Esophagus muscularis mucosa (tissue), 4 donors: ENCODE data around the gene ABI3BP. TPM values are rescaled to one million over a fixed set of nuclear protein-coding genes. Genes with fewer than 3 reads are reported as not detected.

Experiments used
- DNase-seq: peaks from one replicate; pipeline ENCODE4 v3.0.0-alpha.2; 2017; ENCODE audit errors: extremely low spot score
- H3K27ac ChIP-seq, 4 donors: fragments of 200-600 bp; sonication (generic); replicated peaks in 1 of 4; 1 replicate in 3 of 4; 2 replicates in 1 of 4; pipeline ENCODE4 v1.5.1; 2016 to 2019; ENCODE audit warnings: mild to moderate bottlenecking in 1 of 4
- H3K27me3 ChIP-seq, 4 donors: fragments of 200-600 bp; sonication (generic); one replicate each; pipeline versions ENCODE4 v1.5.1 to v1.6.0; 2016 to 2019
- H3K36me3 ChIP-seq, 4 donors: fragments of 200-600 bp; sonication (generic); one replicate each; pipeline ENCODE4 v1.5.1; 2016 to 2019
- H3K4me1 ChIP-seq, 4 donors: fragments of 200-600 bp; sonication (generic); one replicate each; pipeline ENCODE4 v1.5.1; 2016 to 2019
- H3K4me3 ChIP-seq, 4 donors: fragments of 200-600 bp; sonication (generic); 1 replicate in 2 of 4; 2 replicates in 2 of 4; pipeline ENCODE4 v1.5.1; 2016 to 2019; ENCODE audit warnings: mild to moderate bottlenecking in 4 of 4, moderate library complexity in 1 of 4
- H3K9me3 ChIP-seq, 4 donors: fragments of 200-600 bp; sonication (generic); 1 replicate in 3 of 4; 2 replicates in 1 of 4; pipeline ENCODE4 v1.5.1; 2016 to 2019
- EP300 ChIP-seq: sonication (generic); formaldehyde crosslinking; IDR thresholded peaks from one replicate; pipeline ENCODE4 v1.6.1; 2017; ENCODE audit warnings: antibody characterized with exemption
- POLR2A ChIP-seq: fragments of 450-650 bp; IDR thresholded peaks from one replicate; pipeline ENCODE4 v1.6.1; 2017; ENCODE audit warnings: antibody characterized with exemption, moderate library complexity, mild to moderate bottlenecking, low read depth
- POLR2AphosphoS5 ChIP-seq, 2 donors: sonication (generic); formaldehyde crosslinking; IDR thresholded peaks; one replicate each; pipeline ENCODE4 v1.6.1; 2017; ENCODE audit warnings: antibody characterized with exemption in 2 of 2
- WGBS: methylation state at CpG from one replicate; pipeline ENCODE4 v1.1.5; 2018; 5-methylcytosine and 5-hydroxymethylcytosine counted together
- intact Hi-C: fragments of 100-400 bp; cut with DNase I; formaldehyde crosslinking; loops from one replicate; pipeline ENCODE4 v1.15.1; 2023
- total RNA-seq, 4 donors: library from RNA; depleted of rRNA; stranded (reverse); fragments of >200 nt; gene quantifications; one replicate each; pipeline versions ENCODE4 v1.1.0 to v1.2.1, GENCODE V29; 2016
- TF ChIP-seq, protein P1 (sequence below), 3 experiments: fragments of 200-600 bp in 2 of 3; fragments of 450-650 bp in 1 of 3; sonication (generic) in 2 of 3; IDR thresholded peaks; one replicate each; pipeline ENCODE4 v1.5.1; 2017 to 2019; ENCODE audit warnings: antibody characterized with exemption in 3 of 3, mild to moderate bottlenecking in 2 of 3, moderate library complexity in 1 of 3

The ABI3BP gene
- total RNA-seq, 4 donors from 2014 or later: 25.7 to 67.3 (median 61.5) TPM

DNA sequence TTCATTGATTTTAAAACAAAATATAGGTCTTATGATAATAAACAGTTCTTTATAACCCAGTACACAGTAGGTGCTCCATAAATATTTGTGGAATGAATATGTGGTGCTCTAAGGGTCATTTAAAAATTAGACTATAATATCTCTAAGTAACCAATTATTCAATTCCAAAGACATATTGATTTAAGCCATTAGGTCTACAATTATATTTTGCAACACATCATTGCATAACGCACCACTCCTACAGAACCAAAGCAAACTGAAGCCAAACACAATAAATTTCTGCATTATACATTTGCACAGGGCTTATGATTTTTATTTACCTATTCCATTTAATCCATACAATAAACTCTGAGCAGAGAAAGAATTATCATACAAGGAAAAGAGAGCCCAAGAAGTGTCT is 104.3 kb downstream of the ABI3BP start:
- Histone ChIP-seq H3K36me3 (peaks cover 0 to 6% (median 0%) of the 10 kb centered on the region in 4 donors), H3K27me3 (no peaks in the 10 kb centered on the region), H3K27ac (no peak overlapping the region), H3K9me3 (no peaks in the 10 kb centered on the region), H3K4me3 (no peak overlapping the region), H3K4me1 (peaks cover 0 to 3% (median 0%) of the 10 kb centered on the region in 4 donors)
- 100% methylated on average over 1 of the region's 1 CpG for WGBS
- DNase-seq: no peak
- no peak for TF ChIP-seq POLR2A
- no peak for TF ChIP-seq POLR2AphosphoS5 (IDR thresholded peaks at IDR 0.05)
- TF ChIP-seq, protein P1, sequence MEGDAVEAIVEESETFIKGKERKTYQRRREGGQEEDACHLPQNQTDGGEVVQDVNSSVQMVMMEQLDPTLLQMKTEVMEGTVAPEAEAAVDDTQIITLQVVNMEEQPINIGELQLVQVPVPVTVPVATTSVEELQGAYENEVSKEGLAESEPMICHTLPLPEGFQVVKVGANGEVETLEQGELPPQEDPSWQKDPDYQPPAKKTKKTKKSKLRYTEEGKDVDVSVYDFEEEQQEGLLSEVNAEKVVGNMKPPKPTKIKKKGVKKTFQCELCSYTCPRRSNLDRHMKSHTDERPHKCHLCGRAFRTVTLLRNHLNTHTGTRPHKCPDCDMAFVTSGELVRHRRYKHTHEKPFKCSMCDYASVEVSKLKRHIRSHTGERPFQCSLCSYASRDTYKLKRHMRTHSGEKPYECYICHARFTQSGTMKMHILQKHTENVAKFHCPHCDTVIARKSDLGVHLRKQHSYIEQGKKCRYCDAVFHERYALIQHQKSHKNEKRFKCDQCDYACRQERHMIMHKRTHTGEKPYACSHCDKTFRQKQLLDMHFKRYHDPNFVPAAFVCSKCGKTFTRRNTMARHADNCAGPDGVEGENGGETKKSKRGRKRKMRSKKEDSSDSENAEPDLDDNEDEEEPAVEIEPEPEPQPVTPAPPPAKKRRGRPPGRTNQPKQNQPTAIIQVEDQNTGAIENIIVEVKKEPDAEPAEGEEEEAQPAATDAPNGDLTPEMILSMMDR (IDR thresholded peaks at IDR 0.05): no peak
- TF ChIP-seq EP300: no peak
- intact Hi-C loops: no loop called here

DNA sequence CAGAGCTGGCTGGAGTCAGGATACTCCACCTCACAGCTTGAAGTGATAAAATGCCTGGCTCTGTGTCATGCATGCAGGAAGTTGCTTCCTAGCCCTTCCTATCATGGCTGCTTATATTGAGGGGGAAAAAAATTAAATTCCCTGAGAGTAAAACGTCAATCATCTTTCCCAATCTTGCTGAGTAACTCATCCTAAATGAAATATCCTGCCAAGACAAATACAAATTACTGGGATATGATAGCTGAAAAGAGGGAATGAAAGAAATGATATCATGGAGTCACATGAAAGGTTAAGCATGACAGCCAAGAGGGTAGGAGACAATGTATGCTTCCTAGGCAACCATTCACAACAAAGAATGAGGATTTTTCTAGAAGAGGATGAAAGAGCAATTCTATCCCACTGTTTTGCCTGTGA is 110.6 kb downstream of the ABI3BP start:
- Histone ChIP-seq H3K9me3 (no peaks in the 10 kb centered on the region), H3K27me3 (no peaks in the 10 kb centered on the region), H3K27ac (no peak overlapping the region), H3K36me3 (no peaks in the 10 kb centered on the region), H3K4me3 (no peak overlapping the region), H3K4me1 (peaks cover 0 to 22% (median 20%) of the 10 kb centered on the region in 4 donors)
- intact Hi-C loops: no loop called here
- TF ChIP-seq POLR2AphosphoS5 (IDR thresholded peaks at IDR 0.05): no peak
- TF ChIP-seq, protein P1 (IDR thresholded peaks at IDR 0.05): no peak
- TF ChIP-seq POLR2A: no peak
- no peak for TF ChIP-seq EP300
- DNase-seq: no peak
- 59% methylated on average over 1 of the region's 1 CpG for WGBS

DNA sequence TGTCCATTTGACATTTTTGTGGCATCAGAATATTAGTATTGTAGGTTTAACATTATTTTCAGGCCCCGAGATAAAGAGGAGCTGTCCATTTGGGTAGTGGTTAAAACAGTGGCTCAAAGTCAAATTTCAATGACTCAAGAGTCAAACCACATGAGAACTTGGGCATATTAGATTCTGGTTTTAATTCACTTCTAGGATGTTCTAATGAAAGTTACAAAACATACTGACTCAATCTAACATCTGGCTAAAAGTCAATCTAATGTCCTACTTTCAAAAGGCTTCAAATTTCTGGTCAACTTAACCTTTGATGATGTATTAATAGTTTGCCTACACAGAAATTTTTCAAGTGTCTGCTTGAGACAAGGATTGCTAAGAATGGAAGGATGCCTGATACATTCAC is 112.4 kb downstream of the ABI3BP start:
- Histone ChIP-seq H3K4me1 (peaks cover 0 to 22% (median 20%) of the 10 kb centered on the region in 4 donors), H3K9me3 (no peaks in the 10 kb centered on the region), H3K27me3 (no peaks in the 10 kb centered on the region), H3K36me3 (no peaks in the 10 kb centered on the region), H3K27ac (peak overlapping the region; percentile 13 to 65 (median 46)), H3K4me3 (no peak overlapping the region)
- TF ChIP-seq EP300 (no peak), POLR2AphosphoS5 (IDR thresholded peaks at IDR 0.05) (no peak), POLR2A (no peak)
- TF ChIP-seq, protein P1 (IDR thresholded peaks at IDR 0.05): no peak
- intact Hi-C loops: no loop called here
- WGBS: 92% methylated on average over 1 of the region's 1 CpG
- DNase-seq: no peak

DNA sequence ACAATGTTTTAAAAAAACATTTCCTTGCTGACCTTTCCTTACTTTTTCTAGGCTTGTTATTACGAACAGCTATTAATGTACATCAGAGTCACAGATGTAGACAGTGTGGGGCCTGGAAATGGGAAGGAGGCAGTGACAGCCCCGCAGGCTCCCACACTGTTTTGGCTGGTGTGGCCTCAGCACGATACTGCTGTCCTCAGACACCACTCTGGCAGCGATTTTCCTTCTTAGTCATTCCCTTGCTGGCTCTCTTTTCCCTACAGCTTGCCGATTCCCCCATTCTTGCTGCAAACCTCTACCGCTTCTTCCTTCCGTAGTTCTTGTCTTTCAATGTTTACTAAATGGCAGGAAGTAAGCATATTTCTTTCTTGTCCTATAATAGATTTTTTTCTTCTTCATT is 113.1 kb downstream of the ABI3BP start:
- Histone ChIP-seq H3K4me1 (peaks cover 0 to 27% (median 26%) of the 10 kb centered on the region in 4 donors), H3K9me3 (no peaks in the 10 kb centered on the region), H3K27me3 (no peaks in the 10 kb centered on the region), H3K36me3 (no peaks in the 10 kb centered on the region), H3K4me3 (no peak overlapping the region), H3K27ac (peak overlapping the region; percentile 13 to 65 (median 46))
- no peak for TF ChIP-seq POLR2A
- DNase-seq: no peak
- 46% methylated on average over 7 of the region's 7 CpGs for WGBS
- intact Hi-C loops: no loop called here

DNA sequence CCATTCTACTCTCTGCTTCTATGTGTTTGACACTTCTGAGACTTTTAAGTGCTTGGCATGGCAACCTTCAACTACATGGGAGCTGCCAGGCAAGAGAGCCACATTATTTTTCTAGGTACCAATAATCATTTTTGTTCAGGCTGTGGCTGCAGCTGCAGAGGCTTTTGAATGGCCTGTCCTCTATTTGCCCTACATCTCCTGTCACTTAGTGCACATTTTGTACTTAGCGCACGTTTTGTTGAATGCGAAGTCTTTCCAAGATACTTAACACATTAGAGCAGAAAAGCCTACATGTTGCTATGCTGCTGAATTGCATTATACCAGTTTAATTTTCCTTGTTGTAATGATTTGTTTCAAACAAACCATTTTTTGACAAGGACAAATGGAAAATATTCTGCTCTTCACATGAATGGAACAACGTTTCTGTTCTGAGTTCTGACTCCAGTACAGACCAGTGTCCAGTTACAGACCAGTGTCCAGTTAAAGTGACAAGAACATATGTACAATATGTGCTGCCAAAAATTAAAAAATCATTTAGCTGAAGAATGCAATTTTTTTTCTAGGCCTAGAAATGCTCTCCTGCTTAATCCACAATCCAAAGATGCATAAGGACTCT is 113.9 kb downstream of the ABI3BP start:
- 61% methylated on average over 4 of the region's 4 CpGs for WGBS
- TF ChIP-seq, protein P1 (IDR thresholded peaks at IDR 0.05): no peak
- TF ChIP-seq POLR2A (no peak), POLR2AphosphoS5 (IDR thresholded peaks at IDR 0.05) (no peak), EP300 (no peak)
- Histone ChIP-seq H3K27ac (peak overlapping the region; percentile 13 to 65 (median 46)), H3K4me1 (peaks cover 0 to 31% (median 28%) of the 10 kb centered on the region in 4 donors), H3K27me3 (no peaks in the 10 kb centered on the region), H3K9me3 (no peaks in the 10 kb centered on the region), H3K36me3 (no peaks in the 10 kb centered on the region), H3K4me3 (no peak overlapping the region)
- intact Hi-C loops: no loop called here
- no peak for DNase-seq
